Right lobe of liver (tissue), 6 donors: Measurements from ENCODE around the gene IFFO2. TPM values are rescaled to one million over a fixed set of nuclear protein-coding genes. Genes with fewer than 3 reads are reported as not detected.

Experiments
- ATAC-seq, 4 donors: fragments of 200-7000 bp; cut with Tn5 transposase; one replicate each; pipeline ENCODE4 v1.9.1; 2020; ENCODE audit warnings: mild to moderate bottlenecking in 4 of 4, moderate library complexity in 4 of 4
- DNase-seq, 3 donors: peaks; one replicate each; pipeline ENCODE4 v3.0.0-alpha.2; 2020
- H3K27ac ChIP-seq, 3 donors: fragments of 200-600 bp; one replicate each; pipeline ENCODE4 v1.8.0; 2022
- H3K27me3 ChIP-seq, 2 donors: fragments of 200-600 bp; one replicate each; pipeline ENCODE4 v1.8.0; 2022
- H3K36me3 ChIP-seq, 4 donors: fragments of 200-600 bp; sonication (generic) in 1 of 4; one replicate each; pipeline versions ENCODE4 v1.5.1 to v1.8.0; 2017 to 2022; ENCODE audit warnings: control low read depth in 1 of 4
- H3K4me1 ChIP-seq, 4 donors: fragments of 200-600 bp; sonication (generic) in 1 of 4; one replicate each; pipeline versions ENCODE4 v1.5.1 to v1.8.0; 2017 to 2022; ENCODE audit warnings: control low read depth in 1 of 4
- H3K4me3 ChIP-seq, 3 donors: fragments of 200-600 bp; one replicate each; pipeline ENCODE4 v1.8.0; 2022
- H3K9me3 ChIP-seq, 4 donors: fragments of 200-600 bp; sonication (generic) in 1 of 4; one replicate each; pipeline versions ENCODE4 v1.5.1 to v1.8.0; 2017 to 2022; ENCODE audit warnings: control low read depth in 1 of 4
- POLR2A ChIP-seq: fragments of 450-650 bp; IDR thresholded peaks from one replicate; pipeline ENCODE4 v1.6.1; 2017; ENCODE audit warnings: antibody characterized with exemption, mild to moderate bottlenecking
- WGBS: methylation state at CpG from one replicate; pipeline ENCODE4 v1.1.6; 2018; ENCODE audit warnings: low coverage, low lambda C conversion rate; ENCODE audit not compliant: insufficient coverage; ENCODE audit errors: missing lambda C conversion rate; 5-methylcytosine and 5-hydroxymethylcytosine counted together
- intact Hi-C, 2 donors: fragments of 100-400 bp; cut with DNase I; formaldehyde crosslinking; loops; one replicate each; pipeline versions ENCODE4 v1.11.2 to v1.14.1; 2022
- total RNA-seq, 6 experiments: library from RNA; depleted of rRNA in 2 of 6; stranded (reverse); fragments of >200 nt in 2 of 6; fragmentation: NEBNext Ultra II Directional in 3 of 6; extraction: Animal tissue kit (Norgen Biotek cat#: 25700) in 3 of 6; gene quantifications; one replicate each; pipeline versions ENCODE4 v1.1.0 to v1.2.4, GENCODE V29; 2016 to 2023
- TF ChIP-seq, protein P1 (sequence below), 4 donors: fragments of 200-600 bp in 3 of 4; fragments of 450-650 bp in 1 of 4; IDR thresholded peaks; one replicate each; pipeline versions ENCODE4 v1.5.1 to v1.8.0; 2016 to 2022; ENCODE audit warnings: antibody characterized with exemption in 4 of 4, mild to moderate bottlenecking in 2 of 4
- donor health status: DM: no; HTN: yes; CAD: no.
- donor health status: DM: no; HTN: no; CAD: no.
- donor health status: DM: no; HTN: no; CAD: no.
- donor health status: DM: no; HTN: yes; CAD: no.
- donor health status: DM: no; HTN: yes; CAD: no.

The IFFO2 gene
- total RNA-seq, 6 experiments from 2014 or later: 2.9 to 12.7 (median 7.2) TPM

DNA sequence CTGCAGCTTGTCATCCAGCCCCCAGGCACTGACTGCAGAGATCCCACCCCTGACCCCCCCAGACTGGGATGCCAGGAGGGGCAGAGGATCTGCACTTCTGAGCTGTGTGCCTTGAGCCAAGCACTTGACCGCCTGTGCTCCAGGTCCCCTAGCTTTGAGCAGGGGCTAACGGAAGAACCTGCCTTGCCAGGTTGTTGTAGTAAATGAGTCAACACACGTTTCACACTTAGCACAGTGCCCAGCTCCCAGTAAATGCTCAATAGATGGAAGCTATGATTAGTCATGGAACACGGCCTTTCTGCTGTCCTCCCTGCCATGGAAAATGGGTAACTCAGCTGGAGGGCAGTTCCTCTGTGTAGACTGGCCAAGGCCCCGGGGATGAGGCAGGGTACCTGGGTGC lies 24.1 kb downstream of the IFFO2 start:
- Histone ChIP-seq H3K36me3 (no peaks in the 10 kb centered on the region), H3K4me1 (peaks cover 0 to 11% (median 0%) of the 10 kb centered on the region in 4 donors), H3K27me3 (no peaks in the 10 kb centered on the region), H3K4me3 (no peak overlapping the region), H3K27ac (no peak overlapping the region), H3K9me3 (no peaks in the 10 kb centered on the region)
- DNase-seq (no peak), ATAC-seq (no peak)
- intact Hi-C loops: no loop called here
- TF ChIP-seq, protein P1, sequence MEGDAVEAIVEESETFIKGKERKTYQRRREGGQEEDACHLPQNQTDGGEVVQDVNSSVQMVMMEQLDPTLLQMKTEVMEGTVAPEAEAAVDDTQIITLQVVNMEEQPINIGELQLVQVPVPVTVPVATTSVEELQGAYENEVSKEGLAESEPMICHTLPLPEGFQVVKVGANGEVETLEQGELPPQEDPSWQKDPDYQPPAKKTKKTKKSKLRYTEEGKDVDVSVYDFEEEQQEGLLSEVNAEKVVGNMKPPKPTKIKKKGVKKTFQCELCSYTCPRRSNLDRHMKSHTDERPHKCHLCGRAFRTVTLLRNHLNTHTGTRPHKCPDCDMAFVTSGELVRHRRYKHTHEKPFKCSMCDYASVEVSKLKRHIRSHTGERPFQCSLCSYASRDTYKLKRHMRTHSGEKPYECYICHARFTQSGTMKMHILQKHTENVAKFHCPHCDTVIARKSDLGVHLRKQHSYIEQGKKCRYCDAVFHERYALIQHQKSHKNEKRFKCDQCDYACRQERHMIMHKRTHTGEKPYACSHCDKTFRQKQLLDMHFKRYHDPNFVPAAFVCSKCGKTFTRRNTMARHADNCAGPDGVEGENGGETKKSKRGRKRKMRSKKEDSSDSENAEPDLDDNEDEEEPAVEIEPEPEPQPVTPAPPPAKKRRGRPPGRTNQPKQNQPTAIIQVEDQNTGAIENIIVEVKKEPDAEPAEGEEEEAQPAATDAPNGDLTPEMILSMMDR (IDR thresholded peaks at IDR 0.05): no peak
- no peak for TF ChIP-seq POLR2A
- WGBS: no CpG with 5 or more reads among the region's 5 CpGs

DNA sequence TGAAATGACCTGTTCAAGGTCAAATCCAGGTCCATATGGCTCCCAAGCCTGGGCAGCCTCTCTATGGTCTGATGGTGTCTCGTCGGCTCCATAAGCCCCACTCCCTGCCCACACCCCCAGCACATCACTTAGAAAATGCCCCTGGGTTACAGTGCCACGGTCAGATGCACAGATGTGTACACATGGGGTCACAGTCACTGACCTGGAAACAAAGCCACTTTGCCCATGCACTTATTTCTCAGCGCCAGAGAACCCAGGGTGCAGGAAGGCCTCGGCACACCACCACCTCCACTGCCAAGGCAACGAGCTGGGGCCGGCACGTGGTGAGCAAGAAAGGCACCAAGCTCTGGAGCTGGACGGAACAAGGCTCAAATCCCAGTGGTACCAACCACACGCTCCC lies 24.7 kb downstream of the IFFO2 start:
- Histone ChIP-seq H3K27ac (no peak overlapping the region), H3K4me1 (peaks cover 0 to 4% (median 0%) of the 10 kb centered on the region in 4 donors), H3K27me3 (no peaks in the 10 kb centered on the region), H3K4me3 (no peak overlapping the region), H3K9me3 (no peaks in the 10 kb centered on the region), H3K36me3 (no peaks in the 10 kb centered on the region)
- ATAC-seq: no peak
- DNase-seq: no peak
- intact Hi-C loops: no loop called here
- WGBS: no CpG with 5 or more reads among the region's 10 CpGs
- TF ChIP-seq, protein P1 (IDR thresholded peaks at IDR 0.05): no peak
- no peak for TF ChIP-seq POLR2A

DNA sequence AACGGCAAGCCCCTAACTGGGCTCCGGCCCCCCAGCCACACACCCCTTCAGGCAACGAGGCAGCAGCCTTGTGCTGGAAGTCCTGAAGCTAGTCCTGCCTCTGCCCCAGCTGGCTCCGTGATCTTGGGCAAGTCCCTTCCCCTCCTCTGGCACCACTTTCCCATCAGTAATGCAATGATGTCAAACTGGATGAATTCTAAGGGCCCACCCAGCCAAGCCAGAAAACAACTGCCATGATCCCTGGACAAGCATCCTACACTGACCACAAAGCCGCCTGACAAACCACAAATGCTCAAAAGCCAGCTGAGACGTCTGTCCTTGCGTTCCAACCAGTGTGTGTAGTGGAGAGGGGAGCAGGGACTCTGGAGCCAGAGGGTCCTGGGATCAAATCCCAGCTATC lies 26.8 kb downstream of the IFFO2 start:
- no peaks in the 10 kb centered on the region for H3K4me1 ChIP-seq
- no peaks in the 10 kb centered on the region for H3K36me3 ChIP-seq
- intact Hi-C loops: no loop called here
- DNase-seq: no peak
- no peak for ATAC-seq
- TF ChIP-seq POLR2A: no peak
- TF ChIP-seq, protein P1 (IDR thresholded peaks at IDR 0.05): no peak
- H3K9me3 ChIP-seq: no peaks in the 10 kb centered on the region
- H3K4me3 ChIP-seq: no peak overlapping the region
- H3K27ac ChIP-seq: no peak overlapping the region
- WGBS: 77% methylated on average over 3 of the region's 7 CpGs
- no peaks in the 10 kb centered on the region for H3K27me3 ChIP-seq

DNA sequence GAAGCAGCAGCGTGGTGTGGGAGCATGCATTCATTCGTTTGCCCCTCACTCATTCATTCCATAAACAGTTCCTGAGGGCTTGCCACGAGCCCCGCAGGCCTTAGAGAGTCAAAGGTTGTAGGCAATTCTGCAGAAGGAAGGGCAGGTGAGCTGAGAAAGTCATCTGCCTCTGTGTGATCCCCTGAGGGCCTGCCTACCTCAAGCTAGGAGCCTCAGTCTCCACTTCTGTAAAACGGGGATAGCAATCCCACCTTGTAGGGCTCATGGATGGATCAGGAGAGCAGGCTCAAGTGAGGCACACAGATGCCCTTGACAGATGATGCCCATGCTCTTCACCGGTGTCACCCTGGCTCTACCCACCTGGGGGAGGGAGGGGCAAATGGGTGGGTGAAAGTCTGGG lies 27.5 kb downstream of the IFFO2 start:
- no peak for DNase-seq
- H3K4me1 ChIP-seq: no peaks in the 10 kb centered on the region
- no peak for ATAC-seq
- no peaks in the 10 kb centered on the region for H3K9me3 ChIP-seq
- no peaks in the 10 kb centered on the region for H3K36me3 ChIP-seq
- TF ChIP-seq POLR2A: no peak
- TF ChIP-seq, protein P1 (IDR thresholded peaks at IDR 0.05): no peak
- WGBS: 67% methylated on average over 1 of the region's 6 CpGs
- no peak overlapping the region for H3K27ac ChIP-seq
- no peaks in the 10 kb centered on the region for H3K27me3 ChIP-seq
- no peak overlapping the region for H3K4me3 ChIP-seq
- intact Hi-C loops: no loop called here

DNA sequence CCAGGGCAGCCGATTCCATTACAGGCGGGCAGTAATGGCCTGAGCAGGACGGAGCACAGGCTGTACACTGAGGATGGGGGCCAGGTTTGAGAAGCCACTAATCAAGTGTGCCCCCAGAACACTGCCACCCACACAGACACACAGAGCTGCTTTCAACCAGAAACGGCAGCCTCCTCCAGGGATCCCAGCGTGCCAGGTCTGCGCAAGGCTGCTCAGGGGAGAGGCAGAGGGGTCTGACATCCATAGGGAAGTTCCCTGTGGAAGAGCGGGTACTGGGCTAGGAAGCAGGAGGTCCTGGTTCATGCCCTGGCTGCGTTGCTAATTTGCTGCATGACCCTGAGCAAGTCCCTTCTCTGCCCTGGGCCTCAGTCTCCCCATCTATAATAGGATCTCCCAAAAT lies 28.1 kb downstream of the IFFO2 start:
- WGBS: 100% methylated on average over 1 of the region's 8 CpGs
- Histone ChIP-seq H3K4me1 (no peaks in the 10 kb centered on the region), H3K27ac (no peak overlapping the region), H3K4me3 (no peak overlapping the region), H3K36me3 (no peaks in the 10 kb centered on the region), H3K9me3 (no peaks in the 10 kb centered on the region), H3K27me3 (no peaks in the 10 kb centered on the region)
- DNase-seq (no peak), ATAC-seq (no peak)
- intact Hi-C loops: no loop called here
- TF ChIP-seq, protein P1 (IDR thresholded peaks at IDR 0.05): no peak
- no peak for TF ChIP-seq POLR2A
